Gastrocnemius medialis (tissue), 4 donors: Measurements from ENCODE around the gene RSPH9.

Source experiments
- POLR2A ChIP-seq, 2 donors: fragments of 450-650 bp; IDR thresholded peaks; one replicate each; pipeline ENCODE4 v1.6.1; 2017; ENCODE audit warnings: antibody characterized with exemption in 2 of 2, mild to moderate bottlenecking in 2 of 2, moderate library complexity in 2 of 2
- TF ChIP-seq, protein P1 (sequence below), 5 experiments: fragments of 450-650 bp in 3 of 5; fragments of 200-600 bp in 2 of 5; sonication (generic) in 2 of 5; IDR thresholded peaks in 4 of 5; conservative IDR thresholded peaks in 1 of 5; 1 replicate in 4 of 5; 2 replicates in 1 of 5; pipeline ENCODE4 v1.5.1; 2016 to 2019; ENCODE audit warnings: antibody characterized with exemption in 5 of 5, mild to moderate bottlenecking in 3 of 5, moderate library complexity in 3 of 5

DNA sequence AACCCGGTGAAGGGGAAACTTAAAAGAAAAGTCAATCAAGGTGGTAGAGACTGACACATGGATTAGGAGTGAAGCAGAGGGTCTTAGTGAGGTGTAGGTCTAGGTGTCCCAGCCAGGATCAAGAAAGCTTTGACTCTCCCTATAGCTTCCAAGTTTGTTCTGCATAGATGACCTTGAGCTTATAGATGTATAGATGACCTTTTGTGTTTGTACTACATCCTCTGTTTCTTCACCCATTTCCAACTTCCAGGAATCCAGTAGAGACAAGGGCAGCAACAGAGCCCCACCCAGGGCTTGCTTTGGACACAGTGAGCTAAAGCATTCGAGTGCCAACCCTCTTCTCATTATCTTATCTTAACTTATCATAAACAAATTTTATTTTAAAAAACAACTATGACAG is 44.6 kb downstream of the RSPH9 start:
- TF ChIP-seq, protein P1, sequence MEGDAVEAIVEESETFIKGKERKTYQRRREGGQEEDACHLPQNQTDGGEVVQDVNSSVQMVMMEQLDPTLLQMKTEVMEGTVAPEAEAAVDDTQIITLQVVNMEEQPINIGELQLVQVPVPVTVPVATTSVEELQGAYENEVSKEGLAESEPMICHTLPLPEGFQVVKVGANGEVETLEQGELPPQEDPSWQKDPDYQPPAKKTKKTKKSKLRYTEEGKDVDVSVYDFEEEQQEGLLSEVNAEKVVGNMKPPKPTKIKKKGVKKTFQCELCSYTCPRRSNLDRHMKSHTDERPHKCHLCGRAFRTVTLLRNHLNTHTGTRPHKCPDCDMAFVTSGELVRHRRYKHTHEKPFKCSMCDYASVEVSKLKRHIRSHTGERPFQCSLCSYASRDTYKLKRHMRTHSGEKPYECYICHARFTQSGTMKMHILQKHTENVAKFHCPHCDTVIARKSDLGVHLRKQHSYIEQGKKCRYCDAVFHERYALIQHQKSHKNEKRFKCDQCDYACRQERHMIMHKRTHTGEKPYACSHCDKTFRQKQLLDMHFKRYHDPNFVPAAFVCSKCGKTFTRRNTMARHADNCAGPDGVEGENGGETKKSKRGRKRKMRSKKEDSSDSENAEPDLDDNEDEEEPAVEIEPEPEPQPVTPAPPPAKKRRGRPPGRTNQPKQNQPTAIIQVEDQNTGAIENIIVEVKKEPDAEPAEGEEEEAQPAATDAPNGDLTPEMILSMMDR (IDR thresholded peaks at IDR 0.05 in 4 of 5, conservative IDR thresholded peaks at IDR 0.05 in 1 of 5) = no peak
- no peak for TF ChIP-seq POLR2A (IDR thresholded peaks at IDR 0.05)
